Measurements from ENCODE around the gene TAL1.

TAL1 gene

GRCh38 chr1:47243910-47244309 lies 11.9 kb upstream of the TAL1 start:
- no peak for DNase-seq (ENCODE audit: low read depth)
- Histone ChIP-seq H3K4me3 (ENCODE audit: low read length) (no peak overlapping the region), H3K9ac (ENCODE audit: low read length) (no peak overlapping the region), H3K4me1 (ENCODE audit: control insufficient read depth, insufficient read depth, low read length) (no peaks in the 10 kb centered on the region), H3K9me3 (ENCODE audit: control insufficient read depth, low read length) (no peaks in the 10 kb centered on the region), H3K36me3 (ENCODE audit: control insufficient read depth, insufficient read depth, low read length, severe bottlenecking) (no peaks in the 10 kb centered on the region), H3K27me3 (replicated peaks; ENCODE audit: control insufficient read depth, insufficient read depth, low read length) (peaks cover 52% of the 10 kb centered on the region)

GRCh38 chr1:47241114-47242113 lies 9.4 kb upstream of the TAL1 start:
- no peak for DNase-seq (ENCODE audit: low read depth)

GRCh38 chr1:47238935-47239592 lies 7.0 kb upstream of the TAL1 start:
- H3K4me3 ChIP-seq (ENCODE audit: low read length): no peak overlapping the region
- peaks cover 6% of the 10 kb centered on the region for H3K4me1 ChIP-seq (ENCODE audit: control insufficient read depth, insufficient read depth, low read length)
- H3K27me3 ChIP-seq (replicated peaks; ENCODE audit: control insufficient read depth, insufficient read depth, low read length): peaks cover 52% of the 10 kb centered on the region
- no peak for DNase-seq (ENCODE audit: low read depth)
- no peaks in the 10 kb centered on the region for H3K36me3 ChIP-seq (ENCODE audit: control insufficient read depth, insufficient read depth, low read length, severe bottlenecking)
- no peaks in the 10 kb centered on the region for H3K9me3 ChIP-seq (ENCODE audit: control insufficient read depth, low read length)
- no peak overlapping the region for H3K9ac ChIP-seq (ENCODE audit: low read length)

More at GRCh38 chr1:47241114-47242113, 9.4 kb upstream of the TAL1 start:
- Histone ChIP-seq H3K4me3 (ENCODE audit: low read length) (no peak overlapping the region), H3K4me1 (ENCODE audit: control insufficient read depth, insufficient read depth, low read length) (peaks cover 6% of the 10 kb centered on the region), H3K27me3 (replicated peaks; ENCODE audit: control insufficient read depth, insufficient read depth, low read length) (peaks cover 55% of the 10 kb centered on the region), H3K9me3 (ENCODE audit: control insufficient read depth, low read length) (no peaks in the 10 kb centered on the region), H3K36me3 (ENCODE audit: control insufficient read depth, insufficient read depth, low read length, severe bottlenecking) (no peaks in the 10 kb centered on the region), H3K9ac (ENCODE audit: low read length) (no peak overlapping the region)

DNA sequence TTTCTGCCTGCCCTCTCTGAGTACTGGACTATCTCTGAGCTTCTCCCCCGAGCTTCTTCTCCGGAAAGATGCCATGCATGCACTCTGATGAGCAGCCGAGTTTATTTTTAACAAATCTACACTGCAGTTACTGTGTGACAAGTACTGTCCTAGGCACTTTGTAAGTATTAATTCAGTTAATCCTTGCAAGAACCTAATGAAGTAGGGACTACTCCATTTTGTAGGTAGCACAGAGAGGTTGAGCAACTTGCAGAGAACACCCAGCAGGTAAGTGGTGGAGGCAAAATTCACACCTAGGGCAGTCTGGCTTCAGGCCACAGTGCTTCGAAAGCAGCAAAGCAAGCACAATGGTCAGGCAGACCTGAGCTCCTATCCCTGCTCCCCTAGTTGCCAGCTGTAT lies 3.8 kb upstream of the TAL1 start:
- H3K36me3 ChIP-seq (ENCODE audit: control insufficient read depth, insufficient read depth, low read length, severe bottlenecking): no peaks in the 10 kb centered on the region
- H3K9me3 ChIP-seq (ENCODE audit: control insufficient read depth, low read length): no peaks in the 10 kb centered on the region
- peaks cover 11% of the 10 kb centered on the region for H3K4me1 ChIP-seq (ENCODE audit: control insufficient read depth, insufficient read depth, low read length)
- no peak for DNase-seq (ENCODE audit: low read depth)
- no peak overlapping the region for H3K9ac ChIP-seq (ENCODE audit: low read length)
- H3K4me3 ChIP-seq (ENCODE audit: low read length): no peak overlapping the region
- H3K27me3 ChIP-seq (replicated peaks; ENCODE audit: control insufficient read depth, insufficient read depth, low read length): peaks cover 53% of the 10 kb centered on the region

- Histone ChIP-seq H3K36me3 (ENCODE audit: control insufficient read depth, insufficient read depth, low read length, severe bottlenecking) (no peaks in the 10 kb centered on the region), H3K4me1 (ENCODE audit: control insufficient read depth, insufficient read depth, low read length) (peaks cover 11% of the 10 kb centered on the region), H3K9ac (ENCODE audit: low read length) (no peak overlapping the region), H3K9me3 (ENCODE audit: control insufficient read depth, low read length) (no peaks in the 10 kb centered on the region), H3K4me3 (ENCODE audit: low read length) (no peak overlapping the region), H3K27me3 (replicated peaks; ENCODE audit: control insufficient read depth, insufficient read depth, low read length) (peaks cover 54% of the 10 kb centered on the region)
- no peak for DNase-seq (ENCODE audit: low read depth)
Measured at GRCh38 chr1:47235241-47235681, 3.2 kb upstream of the TAL1 start.

- H3K9me3 ChIP-seq (ENCODE audit: control insufficient read depth, low read length): no peaks in the 10 kb centered on the region
- no peak for DNase-seq (ENCODE audit: low read depth)
- H3K36me3 ChIP-seq (ENCODE audit: control insufficient read depth, insufficient read depth, low read length, severe bottlenecking): no peaks in the 10 kb centered on the region
Measured at GRCh38 chr1:47233186-47233585, 1.2 kb upstream of the TAL1 start.

DNA sequence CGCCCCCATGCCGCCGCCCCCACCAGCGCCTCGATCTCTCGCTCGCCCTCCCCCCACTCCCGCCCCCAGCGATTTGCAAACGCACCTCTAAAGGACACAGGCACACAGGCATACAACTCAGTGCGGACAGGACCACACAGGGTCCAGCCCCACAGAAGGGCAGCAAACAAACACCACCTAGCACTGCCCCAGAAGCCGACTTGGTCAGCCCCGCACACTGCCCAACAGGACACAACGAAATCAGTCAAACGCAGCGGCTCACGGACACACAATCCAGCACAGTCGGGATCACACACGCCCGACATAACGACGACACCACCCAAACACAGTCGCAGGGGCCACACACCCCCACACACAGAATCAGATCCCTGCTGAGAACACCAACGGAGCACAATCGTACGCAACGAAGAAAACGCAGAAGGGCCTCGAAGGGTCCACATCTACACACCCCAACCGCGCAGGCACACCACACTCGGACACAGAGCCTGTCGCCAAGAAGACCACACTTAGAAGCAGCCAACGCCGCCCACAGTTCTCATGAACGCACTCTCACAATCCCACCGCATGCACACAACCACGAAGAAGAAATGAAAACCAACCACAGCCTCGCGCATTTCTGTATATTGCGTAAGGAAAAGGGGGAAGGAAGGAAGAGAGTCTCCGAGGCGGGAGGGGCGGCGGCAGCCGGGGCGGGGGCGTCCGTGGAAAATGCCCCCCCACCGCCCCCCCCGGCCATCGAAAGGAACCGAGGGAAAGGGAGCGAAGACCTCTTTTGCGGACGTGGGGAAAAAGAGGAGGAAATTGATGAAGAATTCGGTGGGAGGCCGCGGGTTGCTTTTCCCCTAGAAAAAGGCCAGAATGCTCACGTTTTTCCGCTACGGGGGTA lies 481 bp downstream of the TAL1 start:
- Histone ChIP-seq H3K9ac (ENCODE audit: low read length) (no peak overlapping the region), H3K4me3 (ENCODE audit: low read length) (peak overlapping the region; percentile 52), H3K36me3 (ENCODE audit: control insufficient read depth, insufficient read depth, low read length, severe bottlenecking) (no peaks in the 10 kb centered on the region), H3K4me1 (ENCODE audit: control insufficient read depth, insufficient read depth, low read length) (peaks cover 5% of the 10 kb centered on the region), H3K9me3 (ENCODE audit: control insufficient read depth, low read length) (no peaks in the 10 kb centered on the region), H3K27me3 (replicated peaks; ENCODE audit: control insufficient read depth, insufficient read depth, low read length) (peaks cover 78% of the 10 kb centered on the region)
- DNase-seq (ENCODE audit: low read depth): peak; percentile 39

More at GRCh38 chr1:47233186-47233585, 1.2 kb upstream of the TAL1 start:
- H3K27me3 ChIP-seq (replicated peaks; ENCODE audit: control insufficient read depth, insufficient read depth, low read length): peaks cover 62% of the 10 kb centered on the region
- peaks cover 11% of the 10 kb centered on the region for H3K4me1 ChIP-seq (ENCODE audit: control insufficient read depth, insufficient read depth, low read length)
- no peak overlapping the region for H3K4me3 ChIP-seq (ENCODE audit: low read length)
- H3K9ac ChIP-seq (ENCODE audit: low read length): no peak overlapping the region

DNA sequence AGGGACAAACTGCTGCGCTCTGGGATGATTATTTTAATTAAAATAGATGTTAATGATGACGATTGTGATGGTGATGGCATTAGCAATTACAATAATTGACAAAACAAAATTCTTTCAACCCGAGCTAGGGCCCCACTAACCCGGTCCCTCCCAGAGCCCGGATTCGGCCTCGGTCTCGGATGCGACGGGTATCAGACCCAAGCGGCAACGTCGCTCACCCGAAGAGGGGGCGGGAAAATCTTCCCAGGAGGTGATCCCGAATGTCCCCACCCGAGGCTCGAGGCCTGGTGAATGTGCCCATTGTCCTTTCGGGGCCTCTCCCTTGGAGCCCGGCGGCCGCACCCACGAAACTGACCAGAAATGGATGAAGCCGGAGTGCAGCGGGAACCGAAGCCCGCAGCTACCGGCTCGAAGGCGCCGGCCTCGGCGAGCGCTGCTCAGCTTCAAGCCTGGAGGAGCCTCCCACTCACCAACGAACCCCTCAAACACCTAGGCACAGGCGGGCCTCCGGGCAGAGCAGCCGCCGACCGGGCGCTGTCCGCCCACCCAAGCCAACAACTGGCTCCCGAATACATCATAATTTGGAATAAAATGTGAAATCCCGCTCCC lies 1.2 kb downstream of the TAL1 start:
- Histone ChIP-seq H3K4me3 (ENCODE audit: low read length) (no peak overlapping the region), H3K9ac (ENCODE audit: low read length) (no peak overlapping the region), H3K27me3 (replicated peaks; ENCODE audit: control insufficient read depth, insufficient read depth, low read length) (peaks cover 81% of the 10 kb centered on the region), H3K9me3 (ENCODE audit: control insufficient read depth, low read length) (no peaks in the 10 kb centered on the region), H3K36me3 (ENCODE audit: control insufficient read depth, insufficient read depth, low read length, severe bottlenecking) (no peaks in the 10 kb centered on the region), H3K4me1 (ENCODE audit: control insufficient read depth, insufficient read depth, low read length) (peaks cover 5% of the 10 kb centered on the region)
- DNase-seq (ENCODE audit: low read depth): no peak

- no peak overlapping the region for H3K9ac ChIP-seq (ENCODE audit: low read length)
- H3K9me3 ChIP-seq (ENCODE audit: control insufficient read depth, low read length): no peaks in the 10 kb centered on the region
- DNase-seq (ENCODE audit: low read depth): no peak
- H3K27me3 ChIP-seq (replicated peaks; ENCODE audit: control insufficient read depth, insufficient read depth, low read length): peaks cover 82% of the 10 kb centered on the region
- no peaks in the 10 kb centered on the region for H3K36me3 ChIP-seq (ENCODE audit: control insufficient read depth, insufficient read depth, low read length, severe bottlenecking)
- peaks cover 5% of the 10 kb centered on the region for H3K4me1 ChIP-seq (ENCODE audit: control insufficient read depth, insufficient read depth, low read length)
- H3K4me3 ChIP-seq (ENCODE audit: low read length): no peak overlapping the region
Measured at GRCh38 chr1:47229886-47230691, 1.9 kb downstream of the TAL1 start.

Data from adipocyte (in vitro differentiated cells).